HG03066 (cell line): ENCODE measurements around the gene MYLK3.
"Not testable (repeated sequence)": the region's sequence is repeated elsewhere in the genome, so short reads cannot be mapped to it uniquely, and the experiment has no call there.

ENCODE experiments used
- ATAC-seq: cut with Tn5 transposase; IDR thresholded peaks from one replicate; pipeline ENCODE4 v1.9.1; 2021; ENCODE audit warnings: low read depth; ENCODE audit not compliant: unreplicated experiment

Gene MYLK3

DNA sequence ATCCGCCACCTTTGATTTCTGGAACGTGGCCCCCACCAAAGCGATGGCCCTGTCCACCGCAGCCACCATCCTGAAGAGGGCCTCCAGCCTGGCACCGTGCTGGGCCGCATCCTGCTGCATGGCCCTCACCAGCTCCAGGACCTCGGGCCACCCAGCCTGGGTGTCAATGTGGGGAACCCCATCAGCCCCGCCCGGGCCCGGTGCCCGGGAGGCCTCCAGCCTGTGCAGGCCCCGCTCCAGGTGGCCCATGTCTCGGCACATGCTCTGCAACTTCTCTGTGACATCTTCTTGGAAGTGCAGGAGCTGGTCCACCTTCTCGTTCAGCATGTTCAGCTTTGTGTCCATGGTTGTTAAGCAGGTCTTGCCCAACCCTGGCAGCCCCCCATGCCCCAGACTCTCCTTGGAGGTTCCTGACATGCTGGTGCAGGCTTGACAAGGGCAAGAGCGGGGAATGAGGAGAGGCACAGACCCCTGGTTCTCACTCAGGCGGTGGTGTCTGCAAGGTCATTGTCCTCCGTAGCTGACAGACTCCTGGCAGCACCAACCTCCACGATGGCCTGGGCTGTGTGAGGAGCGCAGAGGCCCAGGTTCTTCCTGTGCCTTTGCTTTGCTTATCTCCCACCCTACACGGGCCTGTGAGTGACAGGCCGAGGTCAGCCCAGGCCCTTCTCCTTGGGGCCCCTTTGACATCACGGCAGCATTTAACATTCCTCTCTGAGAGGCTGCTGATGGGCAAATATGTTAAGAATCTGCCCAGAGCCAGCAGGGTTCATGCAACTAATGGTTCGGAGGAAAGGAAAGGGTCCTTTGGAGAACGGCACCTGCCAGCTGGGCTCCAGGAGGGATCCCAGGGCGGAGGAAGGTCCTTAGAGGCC, at the start of gene MYLK3:
Gene MYLK3 (minus strand): TSS at position 568 of the 875 bp plus-strand sequence. CDS start 151 bp downstream, at position 417.
- ATAC-seq: no peak

DNA sequence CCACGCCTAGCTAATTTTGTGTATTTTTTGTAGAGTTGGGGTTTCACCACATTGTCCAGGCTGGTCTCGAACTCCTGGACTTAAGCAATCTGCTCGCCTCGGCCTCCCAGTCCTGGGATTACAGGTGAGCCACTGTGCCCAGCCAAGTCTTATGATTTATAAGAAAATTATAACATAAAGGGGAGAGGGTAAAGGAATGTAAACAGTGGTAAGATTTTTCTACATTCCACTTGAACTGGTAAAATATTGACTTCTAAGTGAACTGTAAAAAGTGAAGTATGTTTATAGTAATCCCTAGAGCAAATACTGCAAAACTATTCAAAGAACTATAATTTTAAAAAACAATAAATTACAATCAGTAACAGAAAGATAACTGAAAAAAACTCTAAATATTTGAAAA, 49.4 kb upstream of the MYLK3 start:
- ATAC-seq: no peak

DNA sequence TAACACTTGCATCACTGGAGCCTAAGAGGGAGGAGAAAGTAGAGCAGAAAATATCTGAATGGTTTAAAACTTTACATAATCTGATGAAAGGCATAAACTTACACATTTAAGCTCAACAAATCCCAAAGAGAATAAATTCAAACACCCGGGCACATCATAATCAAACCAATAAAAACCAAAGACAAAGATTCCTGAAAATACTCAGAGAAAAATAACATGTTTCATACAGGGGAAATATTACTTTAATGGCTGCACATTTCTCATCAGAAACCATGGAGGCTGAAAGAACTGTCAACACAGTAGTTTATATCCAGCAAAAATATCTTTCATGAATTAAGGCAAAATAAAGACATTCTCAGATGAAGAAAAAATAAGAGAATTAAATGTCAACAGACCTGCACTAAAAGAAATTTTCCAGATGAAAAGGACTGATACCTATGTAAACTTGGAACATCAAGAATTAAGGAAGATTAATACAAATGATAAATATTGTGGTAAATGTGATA, 48.7 kb upstream of the MYLK3 start:
- no peak for ATAC-seq

- ATAC-seq: no peak
Measured at GRCh38 chr16:46793841-46794240, 45.7 kb upstream of the MYLK3 start.

GRCh38 chr16:46790599-46791270, 42.6 kb upstream of the MYLK3 start:
- ATAC-seq: no peak

DNA sequence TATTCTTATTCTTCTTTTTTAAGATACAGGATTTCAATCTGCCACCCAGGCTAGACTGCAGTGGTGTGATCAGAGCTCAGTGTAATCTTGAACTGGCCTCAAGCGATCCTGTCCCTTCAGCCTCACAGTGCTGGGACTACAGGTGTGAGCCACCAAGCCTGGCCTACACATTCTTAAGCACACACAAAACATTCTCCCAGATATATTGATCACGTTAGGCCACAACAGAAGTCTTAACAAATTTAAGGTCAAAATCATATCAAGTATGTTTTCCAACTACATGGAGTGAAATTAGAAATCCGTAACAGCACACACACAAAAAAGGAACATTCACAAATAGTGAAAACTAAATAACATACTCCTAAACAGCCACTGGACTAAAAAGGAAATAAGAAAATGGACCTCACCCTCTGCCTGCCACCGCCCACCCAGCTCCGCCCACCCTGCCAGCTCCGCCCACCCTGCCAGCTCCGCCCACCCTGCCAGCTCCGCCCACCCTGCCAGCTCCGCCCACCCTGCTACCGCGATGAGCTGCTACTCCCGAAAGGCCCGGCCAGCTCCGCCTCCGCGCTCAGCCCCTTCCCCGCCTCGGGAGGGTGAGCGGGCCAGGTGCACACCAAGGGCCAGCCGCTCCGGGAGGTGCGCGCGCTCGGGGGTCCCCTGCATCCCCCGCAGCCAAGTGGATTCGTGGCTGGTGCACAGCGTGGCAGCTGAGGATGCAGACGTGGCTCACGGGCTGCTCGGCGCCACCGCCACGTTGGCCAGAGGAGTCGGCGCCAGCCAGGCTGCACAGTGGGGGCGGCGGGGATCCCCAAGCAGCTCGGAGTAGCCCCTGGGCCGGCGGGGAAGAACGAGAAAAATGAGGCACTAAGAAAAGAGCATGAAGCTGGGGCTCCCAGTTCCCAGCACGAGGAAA, 41.6 kb upstream of the MYLK3 start:
- peak; percentile 72 for ATAC-seq

DNA sequence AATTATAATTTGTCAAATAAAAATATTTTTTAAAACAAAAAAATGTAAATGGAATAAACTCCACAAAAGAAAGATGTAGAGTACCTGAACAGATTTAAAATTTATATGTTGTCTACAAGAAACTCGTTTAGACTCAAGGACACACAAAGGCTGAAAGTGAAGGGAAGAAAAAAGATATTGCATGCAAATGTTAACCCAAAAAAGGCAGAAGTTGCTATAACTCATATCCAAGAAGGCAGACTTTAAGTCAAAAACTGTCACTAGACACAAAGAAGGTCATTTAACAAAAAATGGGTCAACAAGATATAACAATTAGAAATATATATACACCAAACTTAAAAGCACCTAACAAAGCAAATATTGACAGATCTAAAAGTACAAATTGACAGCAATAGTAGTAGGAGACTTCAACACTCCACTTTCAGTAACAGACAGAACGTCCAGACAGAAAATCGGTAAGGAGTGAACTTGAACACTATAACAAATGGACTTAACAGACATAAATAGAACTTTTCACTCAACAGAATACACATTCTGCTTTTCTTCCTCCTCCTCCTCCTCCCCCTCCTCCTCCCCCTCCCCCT, 40.8 kb upstream of the MYLK3 start:
- no peak for ATAC-seq

GRCh38 chr16:46787909-46788308, 39.8 kb upstream of the MYLK3 start:
- ATAC-seq: no peak

GRCh38 chr16:46785076-46785845, 37.1 kb upstream of the MYLK3 start:
- no peak for ATAC-seq

DNA sequence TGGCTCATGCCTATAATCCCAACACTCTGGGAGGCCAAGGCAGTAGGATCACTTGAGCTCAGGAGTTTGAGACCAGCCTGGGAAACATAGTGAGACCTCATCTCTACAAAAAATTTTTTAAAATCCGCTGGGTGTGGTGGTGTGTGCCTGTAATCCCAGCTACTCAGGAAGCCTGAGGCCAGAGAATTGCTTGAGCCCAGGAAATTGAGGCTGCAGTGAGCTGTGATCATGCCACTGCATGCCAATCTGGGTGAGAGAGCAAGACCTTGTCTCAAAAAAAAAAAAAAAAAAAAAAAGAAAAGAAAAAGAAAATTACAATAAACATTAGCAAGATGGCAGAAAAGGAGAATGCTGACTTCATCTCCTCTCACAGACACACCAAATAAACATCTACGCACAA, 36.4 kb upstream of the MYLK3 start:
- ATAC-seq: not testable (repeated sequence)

GRCh38 chr16:46783800-46784199, 35.7 kb upstream of the MYLK3 start:
- no peak for ATAC-seq

DNA sequence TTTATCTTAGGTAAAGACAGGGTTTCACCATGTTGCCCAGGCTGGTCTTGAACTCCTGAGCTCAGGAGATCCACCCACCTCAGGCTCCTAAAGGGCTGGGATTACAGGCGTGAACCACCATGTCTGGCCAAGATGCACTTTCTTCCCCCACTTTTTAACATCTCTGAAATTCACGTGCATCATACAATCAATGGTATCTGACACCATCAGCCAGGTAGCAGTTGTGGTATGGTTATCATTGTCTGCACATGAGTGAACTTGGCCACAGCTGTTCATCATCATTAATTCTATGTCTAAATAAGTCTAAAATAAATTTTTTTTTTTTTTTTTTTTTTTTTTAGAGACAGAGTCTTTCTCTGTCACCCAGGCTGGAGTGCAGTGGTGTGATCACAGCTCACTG, 34.2 kb upstream of the MYLK3 start:
- ATAC-seq: no peak

GRCh38 chr16:46777804-46778203, 29.7 kb upstream of the MYLK3 start:
- no peak for ATAC-seq

GRCh38 chr16:46775214-46775613, 27.1 kb upstream of the MYLK3 start:
- no peak for ATAC-seq

DNA sequence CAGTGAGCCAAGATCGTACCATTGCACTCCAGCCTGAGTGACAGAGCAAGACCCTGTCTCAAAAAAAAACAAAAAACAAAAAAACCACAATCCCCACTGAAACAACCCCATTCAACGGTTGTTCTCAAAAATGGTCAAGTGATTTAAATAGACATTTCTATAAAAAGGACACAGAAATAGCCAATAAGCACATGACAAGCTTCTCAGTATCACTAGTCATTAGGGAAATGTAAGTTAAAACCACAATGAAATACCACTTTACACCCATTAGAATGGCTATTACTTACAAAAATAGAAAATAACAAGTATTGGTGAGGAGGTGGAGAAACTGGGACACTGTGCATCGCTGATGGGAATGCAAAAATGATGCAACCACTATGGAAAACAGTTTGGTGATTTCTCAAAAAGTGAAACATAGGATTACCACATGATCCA, 26.6 kb upstream of the MYLK3 start:
- peak; percentile 66 for ATAC-seq

DNA sequence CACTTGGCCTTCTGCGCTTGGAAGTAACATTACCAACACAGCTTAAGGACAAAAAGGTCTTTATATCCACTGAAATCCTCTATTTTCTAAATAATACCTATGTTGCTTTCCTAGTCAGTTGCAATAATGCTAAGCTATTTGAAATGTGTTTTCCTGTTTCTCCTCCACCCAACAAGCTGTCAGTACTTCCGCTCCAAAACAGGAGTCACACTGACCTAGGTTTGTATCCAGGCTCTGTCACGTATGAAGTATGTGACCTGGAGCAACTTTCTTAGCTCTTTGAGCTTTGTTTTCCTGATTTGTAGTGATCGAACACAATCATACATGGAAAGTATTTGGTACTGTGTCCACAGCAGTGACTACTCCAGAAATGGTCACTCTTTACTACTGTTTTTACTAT, 24.3 kb upstream of the MYLK3 start:
- ATAC-seq: no peak

GRCh38 chr16:46768809-46769208, 20.7 kb upstream of the MYLK3 start:
- ATAC-seq: no peak

DNA sequence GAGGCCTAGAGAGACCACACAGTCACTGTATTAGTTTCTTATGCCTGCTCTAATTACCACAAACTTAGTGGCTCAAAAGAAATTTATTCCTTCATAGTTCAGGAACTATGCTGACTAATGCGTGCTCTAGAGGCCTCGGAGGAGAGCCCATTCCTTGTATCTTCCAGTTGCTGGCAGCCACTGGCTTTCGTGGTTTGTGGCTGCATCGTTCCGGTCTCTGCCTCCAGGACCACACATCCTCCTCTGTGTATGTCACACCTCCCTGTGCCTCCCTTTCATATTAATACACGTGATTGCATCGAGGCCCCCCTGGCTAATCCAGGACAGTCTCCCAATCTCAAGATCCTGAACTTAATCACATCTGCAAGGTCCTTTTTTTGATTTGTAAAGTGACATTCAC, 16.9 kb upstream of the MYLK3 start:
- ATAC-seq: no peak

DNA sequence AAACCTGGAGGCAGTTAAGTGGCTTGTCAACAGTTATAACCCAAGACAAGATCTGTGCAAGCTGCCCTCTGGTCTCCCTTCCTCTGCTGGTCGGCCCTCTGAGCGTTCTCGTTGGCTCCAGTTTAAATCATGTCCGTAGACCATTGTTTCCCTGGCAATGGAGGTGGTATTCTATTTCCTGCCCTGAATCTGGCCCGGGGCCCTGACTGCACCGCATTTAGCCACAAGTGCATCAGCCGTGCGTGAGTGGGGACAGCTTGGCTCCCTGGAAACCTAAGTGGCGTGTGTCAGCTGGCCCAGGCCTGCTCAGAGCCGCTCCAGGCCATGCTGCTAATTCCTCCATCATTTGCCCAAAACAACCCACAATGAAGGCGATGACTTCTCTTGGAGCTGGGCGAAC, 15.0 kb upstream of the MYLK3 start:
- ATAC-seq: no peak

DNA sequence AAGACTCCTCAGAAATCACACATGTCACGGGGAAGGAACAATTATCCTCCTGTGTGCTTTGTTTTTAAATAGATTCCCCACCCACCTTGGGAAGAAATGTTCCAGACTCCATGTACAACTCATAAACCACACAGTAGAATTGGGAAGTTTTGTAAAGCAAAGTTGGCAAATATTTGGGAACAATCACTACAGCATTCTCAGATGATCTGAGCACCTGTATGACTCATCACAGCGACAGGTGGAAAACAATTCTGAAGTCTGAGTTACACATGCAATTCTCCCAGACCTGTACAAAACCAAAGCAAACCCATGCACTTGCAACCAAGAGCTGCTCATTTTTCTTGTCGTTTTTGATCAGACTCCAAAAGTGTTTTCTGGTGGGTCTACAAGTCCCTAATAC, 14.4 kb upstream of the MYLK3 start:
- ATAC-seq: no peak
